HepG2 (cell line): ENCODE measurements around the gene NAGS. TPM values are rescaled to one million over a fixed set of nuclear protein-coding genes. Genes with fewer than 3 reads are reported as not detected.
A peak's percentile ranks its signal among the peaks of the same experiment; 100 is the strongest.

Experiments used
- HOXA7 ChIP-seq: sonication (generic); formaldehyde crosslinking; IDR thresholded peaks from 2 replicates; pipeline ENCODE4 v1.8.1; 2022; ENCODE audit warnings: mild to moderate bottlenecking, missing genetic modification reagents, moderate library complexity
- ISX ChIP-seq: sonication (generic); formaldehyde crosslinking; conservative IDR thresholded peaks from 2 replicates; pipeline ENCODE4 v1.5.0; 2020; ENCODE audit warnings: missing genetic modification reagents
- MYNN ChIP-seq: sonication (generic); formaldehyde crosslinking; IDR thresholded peaks from 2 replicates; pipeline ENCODE4 v1.4.0; 2020; ENCODE audit warnings: mild to moderate bottlenecking, low read depth, missing genetic modification reagents
- NFE2L2 ChIP-seq: fragments of 150-350 bp; IDR thresholded peaks from 2 replicates; pipeline ENCODE4 v1.6.1; 2014; ENCODE audit warnings: low read length
- RFXAP ChIP-seq: sonication (generic); formaldehyde crosslinking; IDR thresholded peaks from 2 replicates; pipeline ENCODE4 v1.4.0; 2020; ENCODE audit warnings: missing genetic modification reagents, borderline replicate concordance
- ZNF30 ChIP-seq: sonication (generic); formaldehyde crosslinking; IDR thresholded peaks from 2 replicates; pipeline ENCODE4 v1.5.0; 2020; ENCODE audit warnings: mild to moderate bottlenecking, missing genetic modification reagents
- ZNF468 ChIP-seq: sonication (generic); formaldehyde crosslinking; IDR thresholded peaks from 2 replicates; pipeline ENCODE4 v1.8.0; 2022; ENCODE audit warnings: mild to moderate bottlenecking, moderate library complexity, missing genetic modification reagents
- ZNF570 ChIP-seq: sonication (generic); formaldehyde crosslinking; IDR thresholded peaks from 2 replicates; pipeline ENCODE4 v1.4.0; 2020; ENCODE audit warnings: mild to moderate bottlenecking, missing genetic modification reagents, borderline replicate concordance
- polyA plus RNA-seq, 8 experiments: library from polyadenylated mRNA; depleted of rRNA in 3 of 8; stranded (reverse) in 7 of 8; unstranded in 1 of 8; fragments of >200 nt; fragmentation: Illumina TruSeq in 4 of 8; extraction: Trizol in 4 of 8; gene quantifications; 2 replicates each; pipeline versions ENCODE4 v1.2.1 to v1.2.3, GENCODE V29; 2011 to 2016; ENCODE audit warnings: low read depth in 4 of 8, missing spikeins in 1 of 8, mixed read lengths in 1 of 8; ENCODE audit not compliant: insufficient read depth in 1 of 8
- total RNA-seq, 5 experiments: library from RNA; depleted of rRNA; stranded (reverse); fragments of >200 nt; fragmentation: Illumina TruSeq; extraction: Trizol; gene quantifications; 2 replicates each; pipeline ENCODE4 v1.2.3, GENCODE V29; 2016; ENCODE audit warnings: low read depth in 1 of 5
- TF ChIP-seq, protein P1 (sequence below): sonication (generic); formaldehyde crosslinking; IDR thresholded peaks from 2 replicates; pipeline ENCODE4 v1.5.0; 2020; ENCODE audit warnings: missing genetic modification reagents
- TF ChIP-seq, protein P2 (sequence below), 2 experiments: sonication (generic) in 1 of 2; formaldehyde crosslinking in 1 of 2; IDR thresholded peaks; 2 replicates each; pipeline versions ENCODE4 v1.6.1 to v1.9.0; 2014 to 2022; ENCODE audit warnings: antibody characterized with exemption in 1 of 2, borderline replicate concordance in 1 of 2, inconsistent platforms in 1 of 2, low read depth in 1 of 2, missing genetic modification reagents in 1 of 2

The NAGS gene
- total and polyA plus RNA-seq, 2 of the 13 experiments (the other 11 are each of a cell fraction or from before 2014, with no cell fraction given): 4.3 to 5.1 TPM

DNA sequence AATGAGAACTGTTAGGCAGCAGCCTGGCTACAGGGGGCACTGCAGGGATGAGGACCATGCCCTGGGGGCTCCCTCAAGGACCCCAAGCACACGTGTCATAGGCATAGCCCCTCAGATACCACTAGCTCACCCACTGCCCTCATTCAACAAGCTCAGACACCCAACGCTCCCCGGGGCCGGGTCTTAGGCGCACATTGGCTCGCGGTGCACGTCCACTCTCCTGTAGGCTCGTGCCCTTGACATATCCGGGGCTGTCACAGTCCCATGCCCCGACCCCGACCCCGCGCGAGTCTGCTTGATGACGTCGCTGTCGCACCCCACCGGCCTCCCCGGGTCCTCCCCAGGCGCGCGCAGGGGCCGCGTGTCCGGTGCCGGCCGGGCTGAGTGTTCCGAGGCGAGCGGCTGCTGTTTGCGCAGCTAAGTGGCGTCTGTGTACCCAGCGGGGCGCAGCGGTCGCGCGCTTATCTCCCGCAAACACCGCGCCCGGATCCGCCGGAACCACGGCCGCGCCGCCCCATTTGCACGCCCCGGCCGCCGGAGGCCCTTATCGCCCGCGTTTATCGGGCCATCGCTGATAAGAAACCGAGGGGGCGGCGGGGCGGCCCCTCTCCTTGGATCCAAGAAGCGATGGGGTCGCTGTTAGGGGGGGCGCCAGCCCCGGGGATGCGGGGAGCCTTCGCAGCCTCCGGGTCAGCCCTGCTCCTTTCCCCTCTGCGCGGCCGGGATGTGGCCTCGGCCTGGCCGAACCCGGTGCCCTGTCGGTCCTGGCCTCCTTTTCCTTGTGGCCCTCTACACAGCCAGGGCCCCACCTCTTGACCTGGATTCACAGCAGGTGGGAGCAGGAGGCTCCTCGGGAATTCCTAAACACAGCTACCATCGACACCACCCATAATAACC lies 20.7 kb upstream of the NAGS start (continued):
- TF ChIP-seq, protein P1, sequence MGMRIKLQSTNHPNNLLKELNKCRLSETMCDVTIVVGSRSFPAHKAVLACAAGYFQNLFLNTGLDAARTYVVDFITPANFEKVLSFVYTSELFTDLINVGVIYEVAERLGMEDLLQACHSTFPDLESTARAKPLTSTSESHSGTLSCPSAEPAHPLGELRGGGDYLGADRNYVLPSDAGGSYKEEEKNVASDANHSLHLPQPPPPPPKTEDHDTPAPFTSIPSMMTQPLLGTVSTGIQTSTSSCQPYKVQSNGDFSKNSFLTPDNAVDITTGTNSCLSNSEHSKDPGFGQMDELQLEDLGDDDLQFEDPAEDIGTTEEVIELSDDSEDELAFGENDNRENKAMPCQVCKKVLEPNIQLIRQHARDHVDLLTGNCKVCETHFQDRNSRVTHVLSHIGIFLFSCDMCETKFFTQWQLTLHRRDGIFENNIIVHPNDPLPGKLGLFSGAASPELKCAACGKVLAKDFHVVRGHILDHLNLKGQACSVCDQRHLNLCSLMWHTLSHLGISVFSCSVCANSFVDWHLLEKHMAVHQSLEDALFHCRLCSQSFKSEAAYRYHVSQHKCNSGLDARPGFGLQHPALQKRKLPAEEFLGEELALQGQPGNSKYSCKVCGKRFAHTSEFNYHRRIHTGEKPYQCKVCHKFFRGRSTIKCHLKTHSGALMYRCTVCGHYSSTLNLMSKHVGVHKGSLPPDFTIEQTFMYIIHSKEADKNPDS: no peak; the same call in 1 of the 2 replicates
- TF ChIP-seq ZNF570 (CRISPR knock-in tag) (no peak), NFE2L2 (no peak), ZNF30 (CRISPR knock-in tag) (0 out of 2 replicates have a peak, but pooled peaks have one; percentile 34), MYNN (CRISPR knock-in tag) (no peak), ZNF468 (CRISPR knock-in tag) (no peak), ISX (CRISPR knock-in tag) (no peak), HOXA7 (no peak), RFXAP (CRISPR knock-in tag) (0 out of 2 replicates have a peak, but pooled peaks have one; percentile 72)
- TF ChIP-seq, protein P2, sequence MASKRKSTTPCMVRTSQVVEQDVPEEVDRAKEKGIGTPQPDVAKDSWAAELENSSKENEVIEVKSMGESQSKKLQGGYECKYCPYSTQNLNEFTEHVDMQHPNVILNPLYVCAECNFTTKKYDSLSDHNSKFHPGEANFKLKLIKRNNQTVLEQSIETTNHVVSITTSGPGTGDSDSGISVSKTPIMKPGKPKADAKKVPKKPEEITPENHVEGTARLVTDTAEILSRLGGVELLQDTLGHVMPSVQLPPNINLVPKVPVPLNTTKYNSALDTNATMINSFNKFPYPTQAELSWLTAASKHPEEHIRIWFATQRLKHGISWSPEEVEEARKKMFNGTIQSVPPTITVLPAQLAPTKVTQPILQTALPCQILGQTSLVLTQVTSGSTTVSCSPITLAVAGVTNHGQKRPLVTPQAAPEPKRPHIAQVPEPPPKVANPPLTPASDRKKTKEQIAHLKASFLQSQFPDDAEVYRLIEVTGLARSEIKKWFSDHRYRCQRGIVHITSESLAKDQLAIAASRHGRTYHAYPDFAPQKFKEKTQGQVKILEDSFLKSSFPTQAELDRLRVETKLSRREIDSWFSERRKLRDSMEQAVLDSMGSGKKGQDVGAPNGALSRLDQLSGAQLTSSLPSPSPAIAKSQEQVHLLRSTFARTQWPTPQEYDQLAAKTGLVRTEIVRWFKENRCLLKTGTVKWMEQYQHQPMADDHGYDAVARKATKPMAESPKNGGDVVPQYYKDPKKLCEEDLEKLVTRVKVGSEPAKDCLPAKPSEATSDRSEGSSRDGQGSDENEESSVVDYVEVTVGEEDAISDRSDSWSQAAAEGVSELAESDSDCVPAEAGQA (IDR thresholded peaks at IDR 0.05; ENCODE audit: low read depth): peak; percentile 60; the same call in 1 of the 2 replicates
- TF ChIP-seq, protein P2 (CRISPR knock-in tag; IDR thresholded peaks at IDR 0.05; ENCODE audit: borderline replicate concordance): peak; percentile 79; the same call in 1 of the 2 replicates
